ENCODE results near the gene MAP3K3.

Gene MAP3K3

DNA sequence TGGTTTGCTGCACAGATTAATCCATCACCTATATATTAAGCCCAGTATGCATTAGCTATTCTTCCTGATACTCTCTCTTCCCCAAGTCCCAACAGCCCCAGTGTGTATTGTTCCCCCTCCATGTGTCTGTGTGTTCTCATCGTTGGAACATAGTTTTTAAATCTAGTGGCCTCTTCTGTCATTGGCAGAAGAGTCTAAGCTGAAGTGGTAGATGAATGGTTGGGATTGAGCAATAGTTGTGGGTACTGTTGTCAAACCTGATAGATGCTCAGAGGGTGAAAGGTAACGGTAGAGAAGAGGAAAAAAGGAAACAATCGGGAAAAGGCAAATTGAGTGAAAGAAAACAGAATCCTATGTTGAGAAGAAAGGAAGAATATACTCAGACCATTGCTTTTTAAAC is 29.9 kb downstream of the MAP3K3 start:
- no peak for DNase-seq (ENCODE audit: low read depth in 2 of 2)

DNA sequence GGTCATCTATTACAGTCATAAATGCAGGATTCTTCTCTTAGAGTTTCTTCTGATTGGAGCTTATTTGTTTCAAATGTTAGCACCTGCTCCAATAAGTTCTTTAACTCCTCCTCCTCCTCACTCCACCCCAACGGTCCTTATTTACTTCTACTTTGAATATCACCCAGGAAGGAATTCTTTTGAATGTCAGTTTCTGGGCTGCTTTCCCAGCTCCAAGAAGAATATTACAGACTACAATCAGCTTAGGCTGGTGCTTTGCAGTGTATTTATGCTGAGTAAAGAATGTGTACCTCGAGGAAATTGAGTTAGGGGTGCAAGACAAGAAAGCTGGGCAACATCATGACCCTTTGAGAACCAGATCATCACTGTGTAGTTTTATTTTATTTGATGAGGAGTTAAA is 30.8 kb downstream of the MAP3K3 start:
- DNase-seq (ENCODE audit: low read depth in 2 of 2), result no peak

- no peak for DNase-seq (ENCODE audit: low read depth in 2 of 2)
These were observed 35.6 kb downstream of the MAP3K3 start for GRCh38 chr17:63657786-63658185.

DNA sequence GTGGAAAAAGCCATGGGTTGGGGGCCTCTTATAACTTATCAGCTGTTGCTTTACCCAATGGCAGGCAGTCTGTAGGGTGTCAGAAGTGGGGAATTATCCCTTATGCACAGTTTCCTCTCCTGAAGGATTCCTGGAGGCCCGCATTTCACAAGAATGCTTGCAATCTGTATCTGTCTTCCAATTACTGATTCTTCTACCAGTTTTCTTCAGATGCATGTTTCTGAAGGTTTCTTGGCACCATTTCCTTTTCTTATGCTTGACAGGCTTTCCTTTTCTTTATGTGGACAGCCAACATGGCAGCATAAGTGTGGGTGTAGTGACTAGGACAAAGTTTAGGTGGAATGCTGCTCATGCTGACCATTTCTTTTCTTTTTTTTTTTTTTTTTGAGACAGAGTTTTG is 36.1 kb downstream of the MAP3K3 start:
- no peak for DNase-seq (ENCODE audit: low read depth in 2 of 2)

GRCh38 chr17:63659850-63660249 is 37.6 kb downstream of the MAP3K3 start:
- no peak for DNase-seq (ENCODE audit: low read depth in 2 of 2)

- DNase-seq (ENCODE audit: low read depth in 2 of 2), result no peak
These were observed 43.5 kb downstream of the MAP3K3 start for GRCh38 chr17:63665527-63666214.

DNA sequence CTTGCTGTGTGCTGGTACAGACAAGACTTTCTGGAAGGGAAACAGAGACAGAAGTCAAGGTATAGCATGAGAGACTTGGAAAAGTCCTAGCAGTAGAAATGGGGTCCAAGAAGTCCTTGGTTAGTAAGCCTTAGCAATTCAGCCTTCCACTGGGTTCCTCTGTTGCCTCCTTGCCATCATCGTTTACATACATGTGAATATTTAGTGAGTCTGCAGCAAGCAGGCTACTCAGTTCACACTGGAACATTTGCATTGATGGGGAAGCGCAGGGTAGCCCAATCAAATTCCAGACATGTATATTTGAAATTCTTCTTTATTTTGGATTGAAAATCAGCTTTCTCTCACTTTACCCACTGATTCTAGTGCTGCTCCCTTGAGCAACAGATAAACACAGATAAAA is 50.6 kb downstream of the MAP3K3 start:
- DNase-seq (ENCODE audit: low read depth in 2 of 2), result no peak

DNA sequence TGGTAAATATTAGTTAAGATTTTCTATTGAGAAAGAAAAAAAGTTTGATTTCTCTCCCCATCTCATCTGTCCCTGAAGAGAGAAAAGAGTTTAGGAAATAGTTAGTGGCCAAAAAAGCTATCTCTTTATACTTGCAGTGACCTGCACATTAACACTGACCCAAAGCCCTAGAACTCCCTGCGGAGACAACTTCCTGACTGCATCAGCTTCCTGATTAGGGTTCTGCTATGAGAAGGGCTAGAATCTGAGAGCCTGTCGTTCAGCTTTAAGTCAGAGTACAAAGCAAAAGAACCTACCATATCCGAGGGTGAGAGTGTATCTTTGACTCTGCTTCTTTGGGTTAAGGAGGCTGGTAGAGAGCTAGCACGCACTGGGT is 53.0 kb downstream of the MAP3K3 start:
- DNase-seq (ENCODE audit: low read depth in 2 of 2), result no peak

- DNase-seq (ENCODE audit: low read depth in 2 of 2), result no peak
These were observed 53.7 kb downstream of the MAP3K3 start for GRCh38 chr17:63675607-63676546.

DNA sequence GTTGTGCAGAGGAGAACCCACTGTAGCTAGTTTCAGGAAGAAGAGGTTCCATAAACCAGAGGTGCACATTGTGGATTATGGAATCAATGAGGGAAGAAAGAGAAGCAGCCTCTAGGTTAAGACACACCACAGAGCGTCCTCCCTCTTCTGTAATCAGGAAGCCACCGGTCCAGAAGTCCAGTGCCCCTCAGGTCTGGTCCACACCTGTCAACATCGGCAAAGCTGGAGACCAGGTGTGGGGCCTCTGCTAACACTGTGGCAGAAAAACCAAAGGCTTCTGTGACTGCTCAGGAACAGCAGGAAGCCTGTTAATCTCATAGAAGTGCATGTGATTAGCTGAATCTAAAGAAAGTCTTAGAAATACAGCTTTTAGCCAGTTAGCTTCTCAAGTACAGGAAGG is 54.4 kb downstream of the MAP3K3 start:
- no peak for DNase-seq (ENCODE audit: low read depth in 2 of 2)

DNA sequence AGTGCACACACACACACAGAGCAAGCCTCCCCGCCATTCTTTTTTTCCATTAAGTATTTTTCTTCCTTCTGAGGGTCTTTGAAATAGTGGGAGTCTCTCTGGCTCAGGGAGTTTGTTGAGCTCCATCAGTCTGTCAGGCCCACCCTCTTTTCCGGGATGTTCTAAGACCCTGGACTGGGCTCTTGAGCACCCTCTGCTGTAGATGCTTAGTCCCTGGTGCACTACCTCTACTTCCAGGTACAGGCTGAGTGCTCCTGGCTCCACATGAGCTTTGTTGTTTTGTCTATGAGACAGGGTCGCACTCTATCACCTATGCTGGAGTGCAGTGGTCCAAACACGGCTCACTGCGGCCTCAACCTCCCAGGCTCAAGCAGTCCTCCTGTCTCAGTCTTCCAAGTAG is 57.0 kb downstream of the MAP3K3 start:
- DNase-seq (ENCODE audit: low read depth in 2 of 2), result no peak

DNA sequence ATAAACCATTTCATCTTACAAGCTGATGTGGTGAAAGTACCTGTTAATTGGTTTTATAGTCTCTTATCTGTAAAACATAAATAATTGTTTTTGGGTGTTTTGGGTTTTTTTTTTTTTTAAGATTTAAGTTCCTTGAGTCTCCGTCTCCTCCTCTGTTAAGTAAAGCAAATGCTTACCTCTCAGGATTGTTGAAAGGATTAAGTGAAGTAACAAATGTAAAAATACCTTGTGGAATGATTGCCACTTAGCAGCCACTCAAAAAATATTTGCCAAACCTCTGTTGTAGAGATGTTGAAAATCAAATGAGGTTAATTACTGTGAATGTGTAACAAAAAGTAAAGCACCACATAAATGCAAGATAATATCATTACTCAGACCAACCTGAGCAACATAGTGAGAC is 58.5 kb downstream of the MAP3K3 start:
- no peak for DNase-seq (ENCODE audit: low read depth in 2 of 2)

- DNase-seq (ENCODE audit: low read depth in 2 of 2), result no peak
These were observed 59.3 kb downstream of the MAP3K3 start for GRCh38 chr17:63681530-63681929.

- no peak for DNase-seq (ENCODE audit: low read depth in 2 of 2)
These were observed 60.2 kb downstream of the MAP3K3 start for GRCh38 chr17:63682441-63682840.

DNA sequence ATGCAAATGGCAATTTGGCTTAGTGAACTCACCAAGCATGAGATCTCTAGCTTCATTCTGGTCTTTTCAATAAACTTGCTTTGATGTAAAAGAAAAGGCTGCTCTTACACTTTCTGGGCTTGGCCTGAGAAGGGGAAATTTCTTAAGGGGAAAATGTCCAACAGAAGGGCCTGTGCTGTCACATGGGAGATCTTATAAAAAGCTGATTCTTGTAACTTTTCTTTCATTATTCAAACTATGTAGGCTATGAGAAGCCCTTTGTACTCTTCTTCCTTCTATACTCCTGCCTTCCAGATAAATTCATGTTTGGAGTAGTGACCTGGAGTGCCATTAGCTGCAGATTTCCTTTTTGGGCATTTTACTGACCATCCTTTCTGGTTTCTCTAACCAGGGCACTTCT is 60.8 kb downstream of the MAP3K3 start:
- no peak for DNase-seq (ENCODE audit: low read depth in 2 of 2)

- no peak for DNase-seq (ENCODE audit: low read depth in 2 of 2)
These were observed 62.8 kb downstream of the MAP3K3 start for GRCh38 chr17:63685041-63685440.

DNA sequence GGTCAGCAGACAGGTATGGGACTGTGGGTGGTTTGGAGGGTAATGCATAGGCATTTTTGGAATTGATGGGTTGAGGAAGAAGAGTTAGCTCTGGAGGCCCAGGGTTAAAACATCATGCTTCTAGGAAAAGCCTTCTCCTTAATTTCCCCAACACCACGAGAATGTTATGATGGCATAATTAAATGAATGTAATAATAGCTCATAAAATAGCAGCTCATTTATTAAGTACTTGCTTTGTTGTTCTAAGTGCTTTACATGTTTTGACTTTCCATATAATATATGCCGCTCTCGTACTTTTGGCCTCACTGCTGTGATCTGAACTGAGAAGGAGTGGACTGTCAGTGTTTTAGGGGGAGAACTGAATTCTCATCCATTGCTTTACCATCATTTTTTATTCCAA is 63.4 kb downstream of the MAP3K3 start:
- DNase-seq (ENCODE audit: low read depth in 2 of 2), result no peak

DNA sequence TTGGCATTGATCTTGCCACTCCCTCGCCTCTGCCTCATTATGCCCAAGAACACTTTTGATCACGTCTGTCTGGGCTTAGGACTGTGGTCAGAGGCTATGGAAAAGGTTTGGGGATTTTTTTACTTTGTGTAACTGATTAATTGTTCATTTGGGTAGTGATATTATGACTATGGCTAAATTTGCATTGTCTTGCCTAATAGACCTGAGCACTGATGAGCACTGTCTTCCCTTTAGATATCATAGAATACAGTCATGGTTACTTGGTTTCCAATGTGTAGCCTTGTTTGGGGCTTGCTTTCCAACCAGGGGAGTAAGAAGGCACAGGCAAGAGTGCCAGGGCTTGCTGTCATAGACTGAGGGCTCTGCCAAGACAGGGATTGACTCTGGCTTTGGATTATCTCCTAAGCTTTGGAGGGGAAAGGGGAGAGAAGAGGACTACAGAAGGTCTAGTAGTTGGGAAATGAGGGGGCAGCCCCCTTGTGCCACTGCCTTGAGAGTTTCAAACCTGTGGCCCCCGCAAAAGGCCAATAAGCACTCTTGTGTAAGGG is 64.0 kb downstream of the MAP3K3 start:
- no peak for DNase-seq (ENCODE audit: low read depth in 2 of 2)

- DNase-seq (ENCODE audit: low read depth in 2 of 2), result no peak
These were observed 66.3 kb downstream of the MAP3K3 start for GRCh38 chr17:63688396-63689020.

DNA sequence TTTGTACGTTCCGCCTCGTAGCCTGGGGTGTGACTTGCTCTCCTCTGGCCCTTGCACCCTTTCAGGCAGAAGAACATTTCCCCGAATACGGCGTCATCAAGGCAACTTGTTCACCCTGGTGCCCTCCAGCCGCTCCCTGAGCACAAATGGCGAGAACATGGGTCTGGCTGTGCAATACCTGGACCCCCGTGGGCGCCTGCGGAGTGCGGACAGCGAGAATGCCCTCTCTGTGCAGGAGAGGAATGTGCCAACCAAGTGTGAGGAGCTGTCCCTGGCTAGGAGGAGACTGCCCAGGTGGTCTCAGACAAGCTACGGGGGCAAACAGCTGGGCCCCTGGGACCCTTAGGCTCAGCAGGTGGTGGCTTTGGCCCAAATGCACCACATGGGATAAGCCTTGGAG is 67.3 kb downstream of the MAP3K3 start:
- no peak for DNase-seq (ENCODE audit: low read depth in 2 of 2)

DNA sequence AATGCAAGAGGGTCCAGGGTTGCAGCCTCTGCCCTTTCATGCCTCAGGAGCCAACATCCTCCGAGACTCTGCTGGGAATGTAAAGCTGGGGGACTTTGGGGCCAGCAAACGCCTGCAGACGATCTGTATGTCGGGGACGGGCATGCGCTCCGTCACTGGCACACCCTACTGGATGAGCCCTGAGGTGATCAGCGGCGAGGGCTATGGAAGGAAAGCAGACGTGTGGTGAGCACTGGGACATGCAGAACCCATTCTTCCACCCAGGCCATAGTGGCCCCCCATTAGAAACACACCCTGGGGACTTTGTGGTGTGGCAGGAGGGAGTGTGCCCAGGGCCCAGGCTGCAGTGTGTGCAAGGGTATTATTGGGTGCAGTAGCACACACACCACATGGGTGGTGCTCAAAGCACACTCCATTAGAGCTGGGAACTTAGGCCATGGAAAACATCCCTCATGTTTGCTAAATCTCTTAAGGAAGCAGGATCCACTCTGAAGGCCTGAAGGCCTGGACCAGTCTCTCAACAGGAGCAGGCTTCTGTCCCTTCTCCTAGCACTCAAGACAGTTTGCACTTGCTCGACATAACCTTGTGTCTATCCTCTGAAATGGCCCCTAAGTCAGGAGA is 70.1 kb downstream of the MAP3K3 start:
- no peak for DNase-seq (ENCODE audit: low read depth in 2 of 2)
